Measurements from ENCODE around the gene SACM1L.

DNA sequence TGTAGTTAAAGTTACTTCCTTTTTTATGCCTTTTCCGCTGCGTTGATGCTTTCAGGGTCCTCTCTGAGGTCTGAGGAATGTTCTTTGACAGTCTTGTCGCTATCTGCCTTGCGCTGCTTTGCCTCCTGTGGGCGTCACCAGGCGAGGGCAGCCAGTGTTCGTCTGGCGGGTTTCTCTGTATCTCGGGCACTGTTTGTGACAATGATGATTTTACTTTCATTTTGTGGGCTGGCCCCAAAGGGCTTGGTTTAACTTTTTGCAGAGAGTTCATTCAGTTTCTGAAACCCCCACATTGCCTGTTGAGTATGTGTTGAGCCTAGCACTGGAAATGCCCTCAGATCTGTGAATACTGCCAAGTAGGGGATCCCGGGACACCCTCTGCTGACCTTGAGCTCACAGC, 24.6 kb upstream of the SACM1L start:
- TF ChIP-seq, protein P1, sequence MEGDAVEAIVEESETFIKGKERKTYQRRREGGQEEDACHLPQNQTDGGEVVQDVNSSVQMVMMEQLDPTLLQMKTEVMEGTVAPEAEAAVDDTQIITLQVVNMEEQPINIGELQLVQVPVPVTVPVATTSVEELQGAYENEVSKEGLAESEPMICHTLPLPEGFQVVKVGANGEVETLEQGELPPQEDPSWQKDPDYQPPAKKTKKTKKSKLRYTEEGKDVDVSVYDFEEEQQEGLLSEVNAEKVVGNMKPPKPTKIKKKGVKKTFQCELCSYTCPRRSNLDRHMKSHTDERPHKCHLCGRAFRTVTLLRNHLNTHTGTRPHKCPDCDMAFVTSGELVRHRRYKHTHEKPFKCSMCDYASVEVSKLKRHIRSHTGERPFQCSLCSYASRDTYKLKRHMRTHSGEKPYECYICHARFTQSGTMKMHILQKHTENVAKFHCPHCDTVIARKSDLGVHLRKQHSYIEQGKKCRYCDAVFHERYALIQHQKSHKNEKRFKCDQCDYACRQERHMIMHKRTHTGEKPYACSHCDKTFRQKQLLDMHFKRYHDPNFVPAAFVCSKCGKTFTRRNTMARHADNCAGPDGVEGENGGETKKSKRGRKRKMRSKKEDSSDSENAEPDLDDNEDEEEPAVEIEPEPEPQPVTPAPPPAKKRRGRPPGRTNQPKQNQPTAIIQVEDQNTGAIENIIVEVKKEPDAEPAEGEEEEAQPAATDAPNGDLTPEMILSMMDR (IDR thresholded peaks at IDR 0.05) = no peak
- TF ChIP-seq EP300 (IDR thresholded peaks at IDR 0.05) = no peak

Measured in tibial nerve (tissue), 4 donors.